Psoas muscle (tissue), 8 donors: Measurements from ENCODE around the gene CAMKMT. TPM values are rescaled to one million over a fixed set of nuclear protein-coding genes. Genes with fewer than 3 reads are reported as not detected.

ENCODE experiments used
- ATAC-seq, 4 donors: fragments of 200-7000 bp; cut with Tn5 transposase; one replicate each; pipeline ENCODE4 v1.9.1; 2020; ENCODE audit warnings: moderate library complexity in 3 of 4, mild to moderate bottlenecking in 2 of 4
- DNase-seq, 2 donors: peaks; one replicate each; pipeline ENCODE4 v3.0.0-alpha.2; 2020
- H3K27ac ChIP-seq: fragments of 200-600 bp; one replicate; pipeline ENCODE4 v1.8.0; 2022
- H3K27me3 ChIP-seq, 3 donors: fragments of 200-600 bp in 1 of 3; one replicate each; pipeline versions ENCODE4 v1.6.1 to v1.8.0; 2013 to 2022; ENCODE audit warnings: low read length in 2 of 3, mild to moderate bottlenecking in 2 of 3, moderate library complexity in 1 of 3; ENCODE audit not compliant: insufficient read depth in 3 of 3
- H3K36me3 ChIP-seq, 2 donors: fragments of 200-600 bp in 1 of 2; one replicate each; pipeline versions ENCODE4 v1.6.1 to v1.8.0; 2013 to 2022; ENCODE audit warnings: low read depth in 1 of 2, mild to moderate bottlenecking in 1 of 2, moderate library complexity in 1 of 2; ENCODE audit not compliant: insufficient read depth in 1 of 2
- H3K4me1 ChIP-seq: fragments of 200-600 bp; one replicate; pipeline ENCODE4 v1.8.0; 2022
- H3K4me3 ChIP-seq: fragments of 200-600 bp; one replicate; pipeline ENCODE4 v1.8.0; 2022; ENCODE audit warnings: mild to moderate bottlenecking
- H3K9me3 ChIP-seq: fragments of 200-600 bp; one replicate; pipeline ENCODE4 v1.8.0; 2022
- CTCF ChIP-seq: fragments of 200-600 bp; IDR thresholded peaks from one replicate; pipeline ENCODE4 v1.8.0; 2022; ENCODE audit warnings: antibody characterized with exemption
- WGBS, 3 donors: extraction: QIAGEN DNeasy Blood & Tissue Kit; methylation state at CpG; one replicate each; pipeline versions ENCODE4 v1.1.6 to v1.1.7; 2013; 5-methylcytosine and 5-hydroxymethylcytosine counted together
- intact Hi-C, 2 donors: fragments of 100-400 bp; cut with DNase I; formaldehyde crosslinking; loops; one replicate each; pipeline versions ENCODE4 v1.11.0 to v1.14.2; 2022
- polyA plus RNA-seq, 3 donors: library from polyadenylated mRNA; stranded (reverse); fragments of 200-250 nt; gene quantifications; one replicate each; pipeline ENCODE4 v1.2.3, GENCODE V29; 2013
- total RNA-seq, 4 donors: library from RNA; stranded (reverse); fragmentation: NEBNext Ultra II Directional in 2 of 4; extraction: Animal tissue kit (Norgen Biotek cat#: 25700) in 2 of 4; gene quantifications; one replicate each; pipeline versions ENCODE4 v1.2.1 to v1.2.4, GENCODE V29; 2021 to 2023
- donor health status: healthy with polysubstance abuse.
- donor health status: DM: no; HTN: no; CAD: no; lungs with moderate emphysema.
- donor health status: Bipolar disorder and iron deficiency.
- donor health status: healthy.
- donor health status: DM: yes; HTN: yes; CAD: no.
- donor health status: DM: no; HTN: no; CAD: no.
- donor health status: DM: no; HTN: no; CAD: no.
- donor health status: DM: yes; HTN: yes; CAD: no.

The CAMKMT gene
- total and polyA plus RNA-seq, 7 donors, result 2.8 to 7.3 (median 4.5) TPM

GRCh38 chr2:44810892-44811530 lies 449.3 kb downstream of the CAMKMT start:
- ATAC-seq, result no peak
- WGBS, 3 donors, result 73 to 81% (median 79%) methylated on average over 22 of the region's 22 CpGs

GRCh38 chr2:44813165-44813564 lies 451.4 kb downstream of the CAMKMT start:
- H3K9me3 ChIP-seq, result no peaks in the 10 kb centered on the region
- 61 to 71% (median 68%) methylated on average over 2 of the region's 2 CpGs for WGBS, 3 donors
- no peaks in the 10 kb centered on the region for H3K36me3 ChIP-seq
- DNase-seq (no peak), ATAC-seq (no peak)
- intact Hi-C loops, result no loop called here
- H3K4me3 ChIP-seq, result no peak overlapping the region
- H3K27ac ChIP-seq, result no peak overlapping the region
- H3K27me3 ChIP-seq, result peaks cover 0 to 44% (median 7%) of the 10 kb centered on the region in 3 donors
- H3K4me1 ChIP-seq, result no peaks in the 10 kb centered on the region
- no peak for TF ChIP-seq CTCF

More at GRCh38 chr2:44810892-44811530, 449.3 kb downstream of the CAMKMT start:
- DNase-seq, result no peak
- no peaks in the 10 kb centered on the region for H3K4me1 ChIP-seq
- no peak for TF ChIP-seq CTCF
- no peak overlapping the region for H3K4me3 ChIP-seq
- peaks cover 7 to 63% (median 8%) of the 10 kb centered on the region in 3 donors for H3K27me3 ChIP-seq
- H3K36me3 ChIP-seq, result no peaks in the 10 kb centered on the region
- no peaks in the 10 kb centered on the region for H3K9me3 ChIP-seq
- intact Hi-C loops, result no loop called here
- no peak overlapping the region for H3K27ac ChIP-seq

GRCh38 chr2:44813658-44814057 lies 451.9 kb downstream of the CAMKMT start:
- no peak for DNase-seq
- no peak for TF ChIP-seq CTCF
- no peaks in the 10 kb centered on the region for H3K9me3 ChIP-seq
- no peak overlapping the region for H3K27ac ChIP-seq
- no peaks in the 10 kb centered on the region for H3K36me3 ChIP-seq
- intact Hi-C loops, result no loop called here
- H3K27me3 ChIP-seq, result peaks cover 0 to 39% (median 7%) of the 10 kb centered on the region in 3 donors
- H3K4me3 ChIP-seq, result no peak overlapping the region
- ATAC-seq, result no peak
- no peaks in the 10 kb centered on the region for H3K4me1 ChIP-seq
- 74 to 83% (median 77%) methylated on average over 2 of the region's 2 CpGs for WGBS, 3 donors

GRCh38 chr2:44817256-44817655 lies 455.5 kb downstream of the CAMKMT start:
- Histone ChIP-seq H3K9me3 (no peaks in the 10 kb centered on the region), H3K27me3 (peaks cover 0 to 10% (median 0%) of the 10 kb centered on the region in 3 donors), H3K4me3 (no peak overlapping the region), H3K4me1 (no peaks in the 10 kb centered on the region), H3K36me3 (no peaks in the 10 kb centered on the region), H3K27ac (no peak overlapping the region)
- TF ChIP-seq CTCF, result no peak
- intact Hi-C loops, result no loop called here
- ATAC-seq (no peak), DNase-seq (no peak)
- 72 to 78% (median 78%) methylated on average over 7 of the region's 7 CpGs for WGBS, 3 donors
